ENCODE results near the gene IFI27L2.

GRCh38 chr14:94080621-94081385, 48.6 kb downstream of the IFI27L2 start, which contains the start of the genes DDX24 and IFI27L1:
- TF ChIP-seq EZH2 (IDR thresholded peaks at IDR 0.05; ENCODE audit: low read length, missing control alignments) (no peak), CTCF (conservative IDR thresholded peaks at IDR 0.05 in 1 of 2, IDR thresholded peaks at IDR 0.05 in 1 of 2; ENCODE audit: low read depth in 1 of 2, low read length in 2 of 2) (no peak)
